HG02943 (cell line): ENCODE measurements around the gene ADGRB2.
"Not testable (repeated sequence)": the region's sequence is repeated elsewhere in the genome, so short reads cannot be mapped to it uniquely, and the experiment has no call there.

Source experiments
- ATAC-seq: cut with Tn5 transposase; IDR thresholded peaks from one replicate; pipeline ENCODE4 v1.9.1; 2021; ENCODE audit warnings: mild to moderate bottlenecking, low read depth, moderate library complexity; ENCODE audit not compliant: unreplicated experiment

ADGRB2 gene

DNA sequence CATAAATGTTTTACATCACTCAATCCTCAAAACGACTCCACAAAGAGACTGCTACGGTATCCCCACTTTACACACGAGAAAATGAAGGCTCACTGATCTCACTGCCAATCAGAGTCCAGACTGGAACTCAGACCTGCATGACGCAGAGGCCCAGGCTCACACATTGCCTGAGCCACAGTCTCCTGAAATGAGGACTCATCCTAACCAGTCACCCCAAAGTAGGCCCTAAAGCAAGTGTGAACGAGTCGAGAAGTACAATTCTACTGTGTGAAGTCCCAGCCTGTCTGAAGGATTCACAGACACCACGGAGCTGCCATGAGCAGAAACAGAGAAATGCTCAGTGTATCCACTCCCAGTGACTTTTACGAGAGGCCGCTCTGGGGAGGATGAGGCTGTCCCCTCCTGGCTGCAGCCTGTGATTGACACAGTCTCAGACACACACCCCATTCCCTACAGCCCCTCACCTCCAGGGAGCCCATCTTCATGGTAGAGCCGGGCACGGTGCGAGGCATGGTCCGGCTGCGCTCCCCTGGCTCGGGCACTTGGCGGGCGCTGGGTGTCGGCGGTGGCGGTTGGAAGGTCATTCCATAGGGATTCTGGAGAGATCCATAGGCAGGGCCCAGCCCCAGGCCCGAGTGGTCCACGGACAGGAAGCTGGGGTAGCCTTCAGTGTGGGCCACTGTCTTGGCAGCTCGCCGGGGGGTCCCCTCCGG, 33.6 kb downstream of the ADGRB2 start:
- no peak for ATAC-seq

DNA sequence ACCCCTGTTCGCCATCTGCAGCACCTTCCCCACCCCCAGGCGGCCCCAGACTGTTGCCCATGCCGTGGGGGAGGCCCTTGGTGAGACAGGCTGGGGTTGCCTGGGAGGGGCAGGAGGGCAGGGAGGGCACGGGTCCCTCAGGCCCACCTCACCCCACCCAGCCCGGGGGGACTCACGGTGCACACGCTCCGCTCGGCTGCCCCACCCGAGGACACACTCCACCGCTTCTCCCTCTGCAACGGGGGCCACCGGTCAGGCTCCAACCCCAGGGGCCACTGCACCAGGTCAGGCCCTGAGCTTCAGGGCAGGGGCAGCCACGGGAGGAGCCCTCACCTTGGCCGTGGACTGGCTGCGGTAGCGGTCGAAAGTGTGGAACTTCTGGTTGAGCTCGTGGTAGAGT, 36.3 kb downstream of the ADGRB2 start:
- no peak for ATAC-seq

- ATAC-seq, result no peak
Measured at GRCh38 chr1:31727195-31727594, 36.9 kb downstream of the ADGRB2 start.

DNA sequence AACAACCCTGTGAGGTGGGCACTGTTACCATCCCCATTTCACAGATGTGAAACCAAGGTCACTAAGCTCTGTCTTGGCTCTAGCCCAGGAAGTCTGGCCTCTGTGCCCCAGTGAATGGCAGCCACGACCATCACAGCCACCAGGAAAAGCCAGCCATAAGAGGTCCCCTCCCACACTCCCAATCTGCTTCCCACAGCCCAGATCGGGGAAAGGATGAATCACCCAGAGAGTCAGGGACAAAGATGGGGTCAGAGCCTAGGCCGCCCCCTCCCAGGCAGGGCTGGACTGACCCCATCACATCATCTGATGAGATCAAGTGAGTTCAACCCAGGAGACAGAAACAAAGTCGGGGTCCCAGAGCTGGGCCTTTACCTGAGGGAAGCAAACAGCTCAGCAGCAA, 37.4 kb downstream of the ADGRB2 start:
- no peak for ATAC-seq

DNA sequence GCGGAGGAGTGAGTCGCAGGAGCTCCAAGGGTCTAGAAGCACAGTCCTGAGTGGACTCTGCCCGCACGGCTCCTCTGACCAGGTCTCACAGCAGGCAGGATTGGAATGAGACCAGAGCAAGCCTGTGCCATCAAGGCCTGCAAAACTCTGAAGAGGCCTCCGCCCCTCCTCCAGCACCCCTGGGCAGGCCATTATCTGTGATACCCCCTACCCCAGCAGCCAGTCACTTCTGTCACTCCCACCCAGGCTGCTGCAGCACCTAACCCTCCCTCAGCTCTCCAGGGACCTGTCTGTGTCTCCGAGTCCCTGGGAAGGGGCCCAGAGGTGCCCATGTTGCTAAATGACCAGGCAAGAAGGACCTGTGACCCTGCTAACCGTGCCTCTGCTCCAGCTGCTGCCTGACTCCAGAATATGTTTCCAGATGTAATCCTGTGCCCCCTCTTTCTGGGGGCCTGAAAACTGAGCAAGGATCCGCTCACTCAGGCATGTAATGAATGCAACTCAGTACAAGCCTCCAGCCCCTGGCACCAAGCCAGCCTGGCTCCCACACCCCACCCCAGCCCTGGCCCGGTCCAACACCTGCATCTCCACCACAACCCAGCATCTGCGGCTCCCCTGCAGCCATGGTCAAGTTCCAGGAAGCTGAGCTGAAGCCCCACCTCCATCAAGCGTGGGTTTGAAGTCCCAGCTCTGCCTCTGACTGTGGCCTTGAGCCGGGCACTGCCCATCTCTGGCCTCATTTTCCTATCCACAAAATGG, 38.2 kb downstream of the ADGRB2 start:
- ATAC-seq, result no peak

GRCh38 chr1:31725134-31725533, 39.0 kb downstream of the ADGRB2 start:
- ATAC-seq, result no peak

GRCh38 chr1:31723828-31724359, 40.2 kb downstream of the ADGRB2 start:
- ATAC-seq, result no peak

- ATAC-seq, result no peak
Measured at GRCh38 chr1:31718327-31718897, 45.7 kb downstream of the ADGRB2 start.

DNA sequence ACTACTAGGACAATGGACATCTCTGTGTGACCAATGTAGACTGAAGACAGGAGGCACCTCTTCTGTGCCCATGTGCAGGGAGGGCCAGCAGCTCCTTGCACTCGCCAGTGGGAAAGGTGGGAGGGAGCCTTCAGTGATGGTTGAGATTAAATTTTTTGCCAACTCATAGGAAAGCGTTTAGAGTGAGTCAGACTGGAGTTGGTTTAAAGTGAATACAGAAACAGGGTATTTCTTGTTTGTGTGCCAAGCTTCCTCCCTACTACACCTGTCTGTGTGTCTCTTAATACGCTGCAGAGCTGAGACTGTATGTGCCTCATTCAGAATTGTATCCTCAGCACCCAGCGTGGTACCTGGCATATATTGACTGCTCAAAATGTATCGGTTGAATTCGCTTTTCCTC, 46.8 kb downstream of the ADGRB2 start:
- ATAC-seq, result no peak

DNA sequence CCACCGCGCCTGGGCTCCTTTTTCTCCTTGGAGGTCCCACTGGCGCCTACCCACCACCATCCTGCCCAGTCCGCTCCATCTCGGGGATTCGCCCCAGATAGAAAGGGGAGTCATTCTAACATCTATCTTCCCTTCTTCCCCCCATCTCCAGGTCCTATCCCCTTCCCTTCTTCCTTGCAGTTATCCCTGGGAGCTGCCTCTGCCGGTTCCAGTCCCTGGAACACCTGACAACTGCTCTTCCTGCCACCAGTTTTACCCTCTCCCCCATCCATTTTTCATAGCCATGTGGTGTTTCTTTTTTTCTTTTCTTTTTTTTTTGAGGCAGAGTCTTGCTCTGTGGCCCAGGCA, 48.3 kb downstream of the ADGRB2 start:
- no peak for ATAC-seq

GRCh38 chr1:31715087-31715872, 48.9 kb downstream of the ADGRB2 start:
- ATAC-seq, result no peak

DNA sequence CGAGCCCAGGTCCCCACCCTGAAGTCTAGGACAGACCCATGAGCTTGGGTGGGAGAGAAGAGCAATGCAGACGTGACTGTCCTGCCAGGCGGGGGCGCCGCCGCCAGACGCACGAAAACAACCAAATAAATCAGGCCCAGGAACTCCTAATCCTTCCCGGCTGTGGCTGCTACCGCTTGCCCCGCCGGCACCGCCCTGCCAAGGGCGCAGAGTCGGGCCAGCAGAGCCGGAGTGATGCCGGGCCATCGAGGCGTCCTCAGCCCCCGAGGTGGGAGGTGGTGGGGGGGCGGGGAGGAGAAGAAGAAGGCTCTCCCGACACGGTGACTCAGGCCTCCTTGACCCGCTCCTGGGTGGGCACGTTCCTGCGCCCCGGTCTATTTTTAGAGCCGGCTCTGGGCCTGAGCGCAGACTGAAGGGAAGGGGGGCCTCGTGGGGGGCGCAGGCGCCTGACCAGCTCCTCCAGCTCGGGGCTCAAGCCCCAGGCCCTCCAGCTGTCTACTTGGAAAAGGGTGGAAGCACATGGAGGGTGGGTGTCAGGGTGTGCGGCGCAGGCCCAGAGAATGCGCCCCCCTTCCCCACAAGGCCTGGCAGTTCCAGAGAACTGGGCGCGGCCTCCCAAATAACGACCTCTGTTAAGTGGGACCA, 49.6 kb downstream of the ADGRB2 start:
- no peak for ATAC-seq

DNA sequence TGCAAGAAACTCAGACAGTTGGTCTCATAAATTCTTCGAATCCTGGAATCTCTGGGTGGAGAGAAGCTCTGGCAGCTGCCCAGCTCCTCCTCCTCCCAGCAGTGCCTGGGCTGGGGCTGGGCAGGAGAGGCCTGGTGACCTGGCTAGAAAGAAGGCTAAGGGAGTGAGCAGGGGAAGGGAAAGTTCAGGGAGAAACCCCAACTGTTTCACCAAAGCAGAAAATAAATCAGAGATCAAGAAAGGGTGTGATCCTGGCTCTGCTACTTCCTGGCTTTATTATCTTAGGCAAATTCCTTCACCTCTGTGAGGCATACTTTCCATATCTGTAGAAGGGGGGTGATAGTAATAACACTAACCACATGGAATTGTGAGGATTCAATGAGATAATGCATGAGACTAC, 51.5 kb downstream of the ADGRB2 start:
- no peak for ATAC-seq

DNA sequence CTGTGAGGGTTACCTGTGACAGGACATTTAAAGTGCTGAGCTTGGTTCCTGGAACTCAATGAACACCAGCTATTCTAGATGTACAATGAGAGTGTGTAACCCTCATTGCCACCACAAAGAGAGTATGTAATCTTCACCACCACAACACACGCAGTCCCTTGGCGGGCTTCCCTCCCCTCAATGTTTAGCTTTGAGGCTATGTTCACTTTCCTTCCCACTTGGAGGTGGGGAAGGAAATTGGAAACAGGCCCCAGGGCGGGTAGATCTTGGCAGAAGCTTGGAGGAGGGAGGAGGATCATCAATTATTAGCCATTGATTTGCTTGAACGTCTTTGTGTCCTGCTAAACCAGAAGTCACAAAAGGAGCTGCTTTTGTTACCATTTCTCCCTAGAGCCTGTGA, 52.1 kb downstream of the ADGRB2 start:
- ATAC-seq, result no peak

DNA sequence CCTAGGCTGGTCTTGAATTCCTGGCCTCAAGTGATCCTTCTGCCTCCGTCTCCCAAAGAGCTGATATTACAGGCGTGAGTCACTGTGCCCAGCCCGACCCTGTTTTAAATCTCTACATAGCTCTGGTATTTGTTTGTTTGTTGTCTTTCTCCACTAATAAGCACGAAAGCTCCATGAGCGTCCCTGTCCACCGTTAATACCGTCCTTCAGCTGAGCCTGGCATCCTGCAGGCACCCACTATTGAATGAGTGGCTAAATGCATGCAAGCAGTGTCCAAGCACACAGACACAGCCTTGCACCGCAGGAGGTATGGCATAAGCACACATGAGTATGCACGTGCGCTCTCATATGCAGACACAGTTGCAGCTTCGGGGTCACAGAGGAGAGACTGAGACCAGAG, 55.8 kb downstream of the ADGRB2 start:
- no peak for ATAC-seq

- no peak for ATAC-seq
Measured at GRCh38 chr1:31707711-31708110, 56.4 kb downstream of the ADGRB2 start.

- ATAC-seq, result not testable (repeated sequence)
Measured at GRCh38 chr1:31707059-31707600, 57.0 kb downstream of the ADGRB2 start.

- no peak for ATAC-seq
Measured at GRCh38 chr1:31706384-31707058, 57.6 kb downstream of the ADGRB2 start.

GRCh38 chr1:31705080-31705866, 58.9 kb downstream of the ADGRB2 start:
- no peak for ATAC-seq
